HG03558 (cell line): Measurements from ENCODE around the gene LY86.
"Not testable (repeated sequence)": the region's sequence is repeated elsewhere in the genome, so short reads cannot be mapped to it uniquely, and the experiment has no call there.

ENCODE experiments used
- ATAC-seq: cut with Tn5 transposase; IDR thresholded peaks from one replicate; pipeline ENCODE4 v1.9.1; 2021; ENCODE audit warnings: moderate number of reproducible peaks; ENCODE audit not compliant: unreplicated experiment; ENCODE audit errors: extremely low read depth

LY86 gene

GRCh38 chr6:6595025-6595424 is 6.5 kb downstream of the LY86 start:
- ATAC-seq: no peak

GRCh38 chr6:6595952-6596351 is 7.4 kb downstream of the LY86 start:
- ATAC-seq: no peak

- no peak for ATAC-seq
These were observed 8.2 kb downstream of the LY86 start for GRCh38 chr6:6596529-6597328.

GRCh38 chr6:6597682-6598081 is 9.2 kb downstream of the LY86 start:
- no peak for ATAC-seq

- no peak for ATAC-seq
These were observed 11.0 kb downstream of the LY86 start for GRCh38 chr6:6599468-6599873.

GRCh38 chr6:6600875-6601274 is 12.4 kb downstream of the LY86 start:
- no peak for ATAC-seq

GRCh38 chr6:6602262-6602661 is 13.7 kb downstream of the LY86 start:
- ATAC-seq: no peak

- ATAC-seq: no peak
These were observed 14.8 kb downstream of the LY86 start for GRCh38 chr6:6603317-6603716.

GRCh38 chr6:6604015-6604414 is 15.5 kb downstream of the LY86 start:
- ATAC-seq: no peak

- ATAC-seq: no peak
These were observed 16.0 kb downstream of the LY86 start for GRCh38 chr6:6604566-6604965.

- no peak for ATAC-seq
These were observed 17.4 kb downstream of the LY86 start for GRCh38 chr6:6605873-6606272.

GRCh38 chr6:6606391-6607030 is 18.0 kb downstream of the LY86 start:
- not testable (repeated sequence) for ATAC-seq

- no peak for ATAC-seq
These were observed 20.9 kb downstream of the LY86 start for GRCh38 chr6:6609450-6609849.

GRCh38 chr6:6610031-6610591 is 21.6 kb downstream of the LY86 start:
- peak; percentile 77 for ATAC-seq

GRCh38 chr6:6611486-6611885 is 23.0 kb downstream of the LY86 start:
- no peak for ATAC-seq

- ATAC-seq: no peak
These were observed 23.8 kb downstream of the LY86 start for GRCh38 chr6:6612308-6612707.

- not testable (repeated sequence) for ATAC-seq
These were observed 24.7 kb downstream of the LY86 start for GRCh38 chr6:6613103-6613718.

- no peak for ATAC-seq
These were observed 25.8 kb downstream of the LY86 start for GRCh38 chr6:6614096-6614982.

- no peak for ATAC-seq
These were observed 26.4 kb downstream of the LY86 start for GRCh38 chr6:6614983-6615349.

- no peak for ATAC-seq
These were observed 28.1 kb downstream of the LY86 start for GRCh38 chr6:6616656-6617055.
